ENCODE data around the gene DENND6A.
"Not testable (repeated sequence)": the region's sequence is repeated elsewhere in the genome, so short reads cannot be mapped to it uniquely, and the experiment has no call there.

DENND6A gene

GRCh38 chr3:57646723-57647122 is 46.2 kb downstream of the DENND6A start:
- in situ Hi-C loops (cut with HindIII; ENCODE audit: low sequenced_read_pairs) = no loop called here

GRCh38 chr3:57644740-57645139 is 48.1 kb downstream of the DENND6A start:
- in situ Hi-C loops (cut with HindIII; ENCODE audit: low sequenced_read_pairs) = no loop called here

- in situ Hi-C loops (cut with HindIII; ENCODE audit: low sequenced_read_pairs) = no loop called here
Observed at GRCh38 chr3:57637391-57637790, 55.5 kb downstream of the DENND6A start.

DNA sequence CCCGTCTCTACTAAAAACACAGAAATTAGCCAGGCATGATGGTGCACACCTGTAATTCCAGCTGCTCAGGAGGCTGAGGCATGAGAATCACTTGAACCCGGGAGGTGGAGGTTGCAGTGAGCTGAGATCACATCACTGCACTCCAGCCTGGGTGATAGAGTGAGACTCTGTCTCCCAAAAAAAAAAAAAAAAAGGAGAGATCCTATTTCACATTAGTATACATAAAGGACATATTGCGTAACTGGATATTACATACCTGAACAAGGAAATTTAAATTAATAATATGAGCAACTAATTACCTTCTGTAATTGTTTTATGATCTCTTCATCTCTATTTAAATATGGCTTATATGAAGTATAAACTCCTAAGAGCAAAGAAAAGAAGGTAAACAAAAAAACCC is 58.6 kb downstream of the DENND6A start:
- in situ Hi-C loops (cut with HindIII; ENCODE audit: low sequenced_read_pairs) = not testable (repeated sequence)

- in situ Hi-C loops (cut with HindIII; ENCODE audit: low sequenced_read_pairs) = no loop called here
Observed at GRCh38 chr3:57627976-57628375, 64.9 kb downstream of the DENND6A start.

GRCh38 chr3:57624801-57625200 is 68.1 kb downstream of the DENND6A start:
- in situ Hi-C loops (cut with HindIII; ENCODE audit: low sequenced_read_pairs) = no loop called here

DNA sequence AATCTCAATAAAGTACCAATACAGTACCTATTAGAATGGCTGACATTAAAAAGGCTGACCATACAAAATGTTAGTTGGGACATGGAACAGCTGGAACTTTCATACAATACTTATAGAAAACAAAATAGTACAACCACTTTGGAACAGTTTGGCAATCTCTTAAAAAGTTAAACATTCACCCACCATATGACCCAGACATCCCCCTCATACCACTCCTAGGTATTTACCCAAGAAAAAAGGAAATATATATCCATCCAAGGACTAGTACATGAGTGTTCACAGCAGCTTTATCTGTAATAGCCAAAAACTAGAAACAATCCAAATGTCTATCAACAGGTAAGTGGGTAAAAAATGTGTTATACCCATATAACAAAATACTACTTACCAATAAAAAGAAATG is 70.5 kb downstream of the DENND6A start:
- in situ Hi-C loops (cut with HindIII; ENCODE audit: low sequenced_read_pairs) = no loop called here

GRCh38 chr3:57617739-57618138 is 75.1 kb downstream of the DENND6A start:
- in situ Hi-C loops (cut with HindIII; ENCODE audit: low sequenced_read_pairs) = no loop called here

GRCh38 chr3:57616233-57616632 is 76.6 kb downstream of the DENND6A start:
- in situ Hi-C loops (cut with HindIII; ENCODE audit: low sequenced_read_pairs) = no loop called here

- in situ Hi-C loops (cut with HindIII; ENCODE audit: low sequenced_read_pairs) = not testable (repeated sequence)
Observed at GRCh38 chr3:57611870-57612269, 81.0 kb downstream of the DENND6A start.

GRCh38 chr3:57605683-57606082 is 87.2 kb downstream of the DENND6A start:
- in situ Hi-C loops (cut with HindIII; ENCODE audit: low sequenced_read_pairs) = no loop called here

GRCh38 chr3:57604971-57605370 is 87.9 kb downstream of the DENND6A start:
- in situ Hi-C loops (cut with HindIII; ENCODE audit: low sequenced_read_pairs) = no loop called here

GRCh38 chr3:57600195-57600594 is 92.7 kb downstream of the DENND6A start:
- in situ Hi-C loops (cut with HindIII; ENCODE audit: low sequenced_read_pairs) = no loop called here

DNA sequence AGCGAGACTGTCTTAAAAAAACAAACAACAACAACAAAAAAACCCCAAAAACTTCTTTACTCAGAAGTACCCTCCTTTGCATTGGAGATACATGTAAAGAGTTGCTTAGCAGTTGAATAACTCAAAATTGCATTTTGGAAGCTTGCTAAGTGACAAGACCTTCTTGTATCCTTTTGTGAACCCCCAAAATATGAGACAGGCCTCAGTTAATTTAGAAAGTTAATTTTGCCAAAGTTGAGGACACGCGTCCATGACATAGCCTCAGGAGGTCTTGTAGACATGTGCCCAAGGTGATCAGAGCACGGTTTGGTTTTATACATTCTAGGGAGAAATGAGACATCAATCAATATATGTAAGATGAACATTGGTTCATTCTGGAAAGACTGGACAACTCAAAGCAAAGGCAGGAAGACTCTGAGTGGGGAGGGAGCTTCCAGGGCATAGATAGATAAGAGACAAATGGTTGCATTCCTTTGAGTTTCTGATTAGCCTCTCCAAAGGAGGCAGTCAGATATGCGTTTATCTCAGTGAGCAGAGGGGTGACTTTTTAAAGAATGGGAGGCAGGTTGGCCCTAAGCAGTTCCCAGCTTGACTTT is 94.0 kb downstream of the DENND6A start:
- in situ Hi-C loops (cut with HindIII; ENCODE audit: low sequenced_read_pairs) = no loop called here

- in situ Hi-C loops (cut with HindIII; ENCODE audit: low sequenced_read_pairs) = no loop called here
Observed at GRCh38 chr3:57597127-57597923, 95.6 kb downstream of the DENND6A start, which contains the start of gene ARF4. Gene ARF4 (minus strand): TSS chr3:57597344. CDS start chr3:57597140, 204 bp downstream.

DNA sequence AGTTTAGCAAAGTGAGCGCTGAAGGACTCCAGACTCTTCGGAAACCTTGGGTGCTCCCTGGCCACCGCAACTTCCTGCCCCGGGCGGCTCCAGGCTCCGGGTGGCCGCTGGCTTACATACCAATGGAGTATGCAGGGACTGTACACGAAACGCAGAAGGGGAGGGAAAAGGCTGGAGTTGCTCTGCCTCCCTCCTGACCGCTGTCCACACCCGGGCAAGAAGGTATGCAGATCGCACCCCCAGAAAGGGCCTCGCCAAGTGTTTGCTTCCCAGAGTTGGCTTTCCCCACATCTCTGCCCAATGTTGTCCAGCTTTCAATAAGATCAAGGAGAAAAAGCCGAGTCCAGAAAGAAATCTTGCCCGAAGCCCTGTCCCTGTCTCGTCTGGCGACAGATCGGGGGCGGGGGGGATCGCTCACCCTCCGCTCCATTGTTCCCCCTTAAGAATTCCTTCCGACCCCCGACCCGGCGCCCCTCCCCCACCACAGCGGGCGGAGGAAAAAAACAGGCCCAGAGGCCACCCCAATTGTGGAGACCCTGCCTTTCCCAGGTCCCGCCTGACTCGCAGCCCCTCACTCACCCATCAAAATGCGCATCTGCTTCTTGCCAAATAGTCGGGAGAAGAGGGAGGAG is 96.3 kb downstream of the DENND6A start:
- in situ Hi-C loops (cut with HindIII; ENCODE audit: low sequenced_read_pairs) = no loop called here

GRCh38 chr3:57594576-57594975 is 98.3 kb downstream of the DENND6A start:
- in situ Hi-C loops (cut with HindIII; ENCODE audit: low sequenced_read_pairs) = no loop called here

DNA sequence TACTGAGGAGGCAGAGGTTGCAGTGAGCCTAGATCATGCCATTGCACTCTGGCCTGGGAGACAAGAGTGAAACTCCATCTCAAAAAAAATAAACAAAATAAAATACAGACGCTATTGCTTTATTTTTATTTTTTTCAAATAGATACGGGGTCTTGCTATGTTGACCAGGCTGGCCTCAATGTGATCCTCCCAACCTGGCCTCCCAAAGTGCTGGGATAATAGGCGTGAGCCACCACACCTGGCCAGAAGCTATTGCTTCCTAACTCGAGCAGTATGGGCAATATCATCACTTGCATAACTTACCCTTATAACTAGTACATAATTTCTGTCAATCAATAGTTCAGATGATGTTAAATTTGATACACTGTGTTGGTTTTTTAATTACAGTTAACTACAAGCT is 98.7 kb downstream of the DENND6A start:
- in situ Hi-C loops (cut with HindIII; ENCODE audit: low sequenced_read_pairs) = no loop called here

DNA sequence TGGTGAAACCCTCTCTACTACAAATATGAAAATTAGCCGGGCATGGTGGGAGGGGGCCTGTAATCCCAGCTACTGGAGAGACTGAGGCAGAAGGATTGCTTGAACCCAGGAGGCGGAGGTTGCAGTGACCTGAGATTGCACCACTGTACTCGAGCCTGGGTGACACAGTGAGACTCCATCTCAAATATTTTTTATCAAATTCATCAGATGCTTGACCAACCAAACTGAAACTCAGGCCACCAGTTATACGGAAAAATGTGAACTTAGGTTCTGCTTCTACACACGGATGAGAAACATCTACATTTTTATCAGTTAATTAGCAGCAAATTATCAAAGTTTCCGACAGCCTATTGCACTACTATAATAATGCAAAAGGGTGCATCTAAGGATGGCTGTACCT is 100.6 kb downstream of the DENND6A start:
- in situ Hi-C loops (cut with HindIII; ENCODE audit: low sequenced_read_pairs) = no loop called here

DNA sequence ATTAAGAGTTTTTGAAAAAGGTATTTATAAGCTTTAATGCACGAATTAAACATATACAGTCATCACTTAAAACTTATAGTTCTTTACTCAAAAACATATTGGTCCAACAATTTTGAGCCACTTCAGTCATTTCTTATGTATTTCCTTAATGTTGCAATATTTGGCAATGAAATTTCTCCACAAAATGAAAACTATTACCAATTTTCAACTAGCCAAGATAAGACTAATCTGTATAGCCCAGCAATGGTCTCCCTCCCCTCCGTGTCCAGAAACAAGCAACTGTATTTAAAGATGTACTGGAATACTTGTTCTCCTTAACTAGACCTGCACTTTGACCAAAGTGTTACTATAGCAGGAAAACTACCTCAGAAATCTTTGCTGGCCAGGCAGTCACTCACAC is 105.0 kb downstream of the DENND6A start:
- in situ Hi-C loops (cut with HindIII; ENCODE audit: low sequenced_read_pairs) = no loop called here

GRCh38 chr3:57586778-57587177 is 106.1 kb downstream of the DENND6A start:
- in situ Hi-C loops (cut with HindIII; ENCODE audit: low sequenced_read_pairs) = no loop called here

- in situ Hi-C loops (cut with HindIII; ENCODE audit: low sequenced_read_pairs) = no loop called here
Observed at GRCh38 chr3:57583544-57583943, 109.3 kb downstream of the DENND6A start.
